Measurements from ENCODE around the gene NHLRC2.

Gene NHLRC2

GRCh38 chr10:113897693-113898618 lies 43.5 kb downstream of the NHLRC2 start:
- ChIA-PET POLR2A (ENCODE audit: low non-redundant PET) (no interaction called here), CTCF (no interaction called here)
- no peak overlapping the region for H3K27ac ChIP-seq
- no peak for DNase-seq (ENCODE audit: low spot score)
- no peak for TF ChIP-seq CTCF (conservative IDR thresholded peaks at IDR 0.05; ENCODE audit: low read depth)

GRCh38 chr10:113899952-113900598 lies 45.6 kb downstream of the NHLRC2 start:
- no peak overlapping the region for H3K27ac ChIP-seq
- CTCF ChIA-PET: no interaction called here
- POLR2A ChIA-PET (ENCODE audit: low non-redundant PET): no interaction called here
- no peak for DNase-seq (ENCODE audit: low spot score)
- TF ChIP-seq CTCF (conservative IDR thresholded peaks at IDR 0.05; ENCODE audit: low read depth): no peak

- ChIA-PET POLR2A (ENCODE audit: low non-redundant PET) (no interaction called here), CTCF (interaction anchor here (1.1 kb wide), 1 partner anchor 227 kb away, joined by 3 read pairs; no protein-coding TSS in a partner anchor)
Measured at GRCh38 chr10:113905756-113906155, 51.3 kb downstream of the NHLRC2 start.

GRCh38 chr10:113907166-113907565 lies 52.7 kb downstream of the NHLRC2 start:
- no peak for TF ChIP-seq CTCF (conservative IDR thresholded peaks at IDR 0.05; ENCODE audit: low read depth)
- CTCF ChIA-PET: interaction anchor here (1.5 kb wide), 1 partner anchor 15 kb away, joined by 5 read pairs; no protein-coding TSS in a partner anchor
- no peak for DNase-seq (ENCODE audit: low spot score)
- no peak overlapping the region for H3K27ac ChIP-seq
- POLR2A ChIA-PET (ENCODE audit: low non-redundant PET): no interaction called here

More at GRCh38 chr10:113905756-113906155, 51.3 kb downstream of the NHLRC2 start:
- DNase-seq (ENCODE audit: low spot score): no peak
- TF ChIP-seq CTCF (conservative IDR thresholded peaks at IDR 0.05; ENCODE audit: low read depth): no peak
- no peak overlapping the region for H3K27ac ChIP-seq

GRCh38 chr10:113908236-113908635 lies 53.8 kb downstream of the NHLRC2 start:
- ChIA-PET CTCF (interaction anchor here (0.7 to 1.5 kb wide), 3 partner anchors 14 to 127 kb away, joined by 3 to 5 read pairs (median 3); no protein-coding TSS in a partner anchor), POLR2A (ENCODE audit: low non-redundant PET) (interaction anchor here (0.6 kb wide), 1 partner anchor 27 kb away, joined by 3 read pairs; no protein-coding TSS in a partner anchor)
- H3K27ac ChIP-seq: no peak overlapping the region
- no peak for DNase-seq (ENCODE audit: low spot score)
- no peak for TF ChIP-seq CTCF (conservative IDR thresholded peaks at IDR 0.05; ENCODE audit: low read depth)

- no peak for TF ChIP-seq CTCF (conservative IDR thresholded peaks at IDR 0.05; ENCODE audit: low read depth)
- no peak overlapping the region for H3K27ac ChIP-seq
- ChIA-PET POLR2A (ENCODE audit: low non-redundant PET) (no interaction called here), CTCF (no interaction called here)
- no peak for DNase-seq (ENCODE audit: low spot score)
Measured at GRCh38 chr10:113911113-113911512, 56.7 kb downstream of the NHLRC2 start.

All from RWPE1 (cell line).